HG02588 (cell line): ENCODE results near the gene PPP1R15B.

Source experiments
- ATAC-seq: cut with Tn5 transposase; IDR thresholded peaks from one replicate; pipeline ENCODE4 v1.9.1; 2021; ENCODE audit warnings: mild to moderate bottlenecking, moderate library complexity; ENCODE audit not compliant: unreplicated experiment

PPP1R15B gene

GRCh38 chr1:204402391-204402790, 9.2 kb downstream of the PPP1R15B start:
- ATAC-seq = no peak

- no peak for ATAC-seq
Observed at GRCh38 chr1:204401730-204402129, 9.9 kb downstream of the PPP1R15B start.

DNA sequence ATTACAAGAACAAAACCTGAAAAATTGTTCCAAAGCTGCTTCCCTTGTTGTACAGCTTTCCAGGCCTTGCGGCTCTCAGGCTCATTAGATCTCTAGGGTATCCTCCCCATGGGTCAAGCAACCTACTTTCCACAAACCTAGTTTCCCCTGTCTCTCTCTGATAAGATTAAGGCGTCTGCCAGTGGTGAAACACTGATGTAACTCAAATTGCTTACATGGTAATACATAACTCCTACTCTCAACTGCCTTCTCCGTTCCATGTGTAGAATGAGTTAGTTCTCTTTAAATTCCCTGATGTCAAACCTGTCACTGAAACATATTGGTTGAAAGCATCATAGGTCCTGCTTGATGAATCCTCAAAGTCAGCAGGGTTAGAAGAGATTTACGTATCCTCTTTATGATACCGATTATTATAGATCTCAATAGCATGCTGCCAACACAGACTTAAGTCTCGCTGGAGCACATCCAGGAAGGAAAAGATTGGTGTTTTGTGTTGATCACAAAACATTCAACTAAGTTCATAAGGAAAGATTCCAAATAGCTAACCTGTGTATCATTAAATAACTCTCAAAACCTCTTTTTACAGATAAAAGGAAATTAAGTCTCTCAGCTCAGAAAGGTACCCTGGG, 10.6 kb downstream of the PPP1R15B start:
- no peak for ATAC-seq

- peak; percentile 54 for ATAC-seq
Observed at GRCh38 chr1:204398197-204399125, 13.2 kb downstream of the PPP1R15B start.

- ATAC-seq = no peak
Observed at GRCh38 chr1:204396015-204396583, 15.5 kb downstream of the PPP1R15B start.

DNA sequence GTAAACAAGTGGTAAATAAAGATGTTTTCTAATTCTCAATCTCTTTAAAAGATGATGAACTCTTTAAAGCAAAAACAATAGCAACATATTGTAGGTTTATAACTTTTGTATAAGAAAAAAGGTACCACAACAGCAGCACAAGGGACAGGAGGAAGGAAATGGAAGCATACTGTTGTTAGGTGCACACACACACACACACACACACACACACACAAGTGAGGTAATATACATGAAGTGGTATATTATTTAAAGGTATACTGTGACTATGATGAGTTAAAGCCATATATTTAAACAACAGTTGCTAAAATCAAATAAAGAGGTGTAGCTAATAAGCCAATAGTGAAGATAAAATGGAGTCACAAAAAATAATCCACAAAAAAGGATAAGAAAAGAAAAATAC, 20.0 kb downstream of the PPP1R15B start:
- no peak for ATAC-seq

- ATAC-seq = no peak
Observed at GRCh38 chr1:204390751-204391466, 20.7 kb downstream of the PPP1R15B start.

GRCh38 chr1:204385727-204386126, 25.9 kb downstream of the PPP1R15B start:
- no peak for ATAC-seq

DNA sequence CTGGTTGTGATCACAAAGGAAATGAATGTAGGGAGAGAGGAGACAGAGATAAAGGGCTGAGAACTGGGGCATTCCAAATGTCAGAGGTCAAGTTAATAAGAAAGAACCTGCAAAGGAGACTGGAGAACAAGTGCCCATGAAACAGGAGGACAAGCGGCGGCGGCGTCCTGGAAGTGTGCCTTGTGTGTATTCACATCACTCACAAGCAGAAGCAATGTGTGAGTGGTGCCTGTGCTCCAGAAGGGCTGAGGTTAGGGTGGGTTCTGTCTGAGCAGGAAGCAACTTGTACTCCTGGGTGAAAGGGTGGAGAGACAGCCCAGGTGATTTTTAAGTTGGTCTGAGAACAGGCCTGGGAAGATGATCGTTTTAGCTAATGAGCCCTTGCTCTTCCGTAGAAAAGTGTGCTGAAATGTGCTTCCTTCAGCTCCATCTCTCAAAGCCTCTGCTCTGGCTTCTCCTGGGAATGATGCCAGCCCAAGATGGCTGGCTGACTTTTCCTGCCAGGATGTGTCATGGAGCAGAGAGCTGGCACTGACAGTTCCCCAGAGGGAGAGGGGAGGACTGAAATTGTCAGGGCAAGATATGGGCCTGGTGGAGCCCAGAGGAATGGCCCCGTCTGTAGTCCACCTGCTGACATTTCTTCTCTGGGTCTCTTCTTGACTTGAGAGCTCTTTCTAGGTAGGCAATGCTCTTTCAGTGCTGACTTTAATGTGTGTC, 26.8 kb downstream of the PPP1R15B start:
- ATAC-seq = no peak

DNA sequence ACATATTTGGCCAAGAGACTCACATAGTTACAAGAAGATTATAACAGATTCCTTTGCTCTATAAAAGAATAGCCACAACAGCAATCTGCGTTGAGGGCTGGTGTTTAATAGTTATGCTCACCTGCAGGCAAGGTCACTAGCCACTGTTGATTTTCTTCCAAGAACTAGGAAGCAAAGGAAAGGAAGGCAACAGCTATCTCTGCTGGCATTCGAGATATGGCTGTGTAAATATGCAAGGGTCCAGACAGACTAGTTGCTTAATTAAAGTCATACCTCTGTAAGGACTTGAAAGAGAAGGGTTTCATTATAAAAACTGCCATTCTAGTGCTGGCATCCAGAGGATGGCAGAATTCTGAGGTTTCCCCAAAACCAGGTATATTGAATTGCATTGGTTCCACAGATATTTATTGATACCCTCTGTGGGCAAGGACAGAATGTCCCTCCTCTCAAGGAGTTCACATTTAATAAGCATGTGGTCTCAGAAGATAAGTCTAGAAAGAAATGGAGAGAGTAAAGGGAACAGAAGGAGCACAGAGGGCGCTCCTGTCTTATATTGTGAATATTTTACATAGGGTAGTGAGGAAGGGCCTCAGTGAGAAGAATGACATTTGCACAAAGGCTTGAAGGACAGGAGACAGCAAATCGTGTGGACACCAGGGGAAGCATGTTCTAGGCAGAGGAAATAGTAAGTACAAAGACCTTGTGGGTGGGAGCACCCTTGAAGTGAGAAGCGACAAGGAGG, 28.3 kb downstream of the PPP1R15B start:
- no peak for ATAC-seq

- no peak for ATAC-seq
Observed at GRCh38 chr1:204382714-204383083, 28.9 kb downstream of the PPP1R15B start.

DNA sequence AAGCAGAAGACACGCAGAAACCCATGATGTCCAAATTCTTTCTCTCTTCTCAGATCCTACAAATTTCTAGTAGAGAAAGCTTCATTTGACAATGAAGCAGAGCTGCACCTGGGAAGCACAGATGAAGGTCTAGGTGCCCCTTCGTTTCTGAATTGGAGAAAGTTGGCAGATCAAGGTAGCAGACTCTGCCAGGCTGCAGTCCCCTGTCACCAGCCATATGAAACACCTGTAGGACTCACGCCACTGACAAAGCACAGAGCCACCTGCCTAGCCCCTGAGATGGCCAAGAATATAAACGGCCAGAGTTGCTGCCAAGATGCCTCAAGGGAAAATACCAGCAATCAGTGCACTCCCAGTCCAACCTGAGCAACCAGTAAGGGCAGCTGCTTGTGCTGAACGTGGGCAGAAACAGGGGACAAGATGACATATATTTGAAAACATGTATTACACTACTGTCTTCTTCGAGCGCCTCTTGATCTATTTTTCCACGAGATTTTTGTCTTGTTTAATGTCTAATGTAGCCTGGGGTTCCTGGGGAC, 31.3 kb downstream of the PPP1R15B start:
- ATAC-seq = no peak

- ATAC-seq = no peak
Observed at GRCh38 chr1:204377800-204378668, 33.6 kb downstream of the PPP1R15B start.

GRCh38 chr1:204376919-204377799, 34.5 kb downstream of the PPP1R15B start:
- no peak for ATAC-seq

GRCh38 chr1:204376465-204376864, 35.2 kb downstream of the PPP1R15B start:
- no peak for ATAC-seq

DNA sequence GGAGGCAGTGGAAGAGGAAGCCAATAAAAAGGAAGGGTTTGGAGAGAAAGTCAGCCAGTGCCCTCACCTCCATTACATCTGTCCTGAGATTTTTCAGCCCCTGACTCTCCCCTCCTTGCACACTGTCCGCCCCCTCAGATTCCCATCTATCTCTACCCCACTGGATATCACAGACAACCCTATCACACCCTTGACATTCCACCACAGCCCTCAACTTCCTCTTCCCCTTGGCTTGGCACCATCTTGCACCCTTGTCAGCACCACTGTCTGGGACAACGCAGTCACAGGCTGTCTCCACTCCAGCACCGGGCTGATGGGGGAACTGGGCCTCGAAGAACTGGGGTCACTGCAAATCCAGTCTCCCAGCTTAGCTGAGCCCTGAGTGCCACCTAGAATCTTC, 37.7 kb downstream of the PPP1R15B start:
- ATAC-seq = no peak

- ATAC-seq = no peak
Observed at GRCh38 chr1:204370176-204370575, 41.4 kb downstream of the PPP1R15B start.
